ENCODE measurements around the gene MFAP1.
"Not testable (repeated sequence)": the region's sequence is repeated elsewhere in the genome, so short reads cannot be mapped to it uniquely, and the experiment has no call there.

Gene MFAP1

GRCh38 chr15:43815064-43815463, 9.4 kb downstream of the MFAP1 start:
- DNase-seq (ENCODE audit: low read depth), result not testable (repeated sequence)

DNA sequence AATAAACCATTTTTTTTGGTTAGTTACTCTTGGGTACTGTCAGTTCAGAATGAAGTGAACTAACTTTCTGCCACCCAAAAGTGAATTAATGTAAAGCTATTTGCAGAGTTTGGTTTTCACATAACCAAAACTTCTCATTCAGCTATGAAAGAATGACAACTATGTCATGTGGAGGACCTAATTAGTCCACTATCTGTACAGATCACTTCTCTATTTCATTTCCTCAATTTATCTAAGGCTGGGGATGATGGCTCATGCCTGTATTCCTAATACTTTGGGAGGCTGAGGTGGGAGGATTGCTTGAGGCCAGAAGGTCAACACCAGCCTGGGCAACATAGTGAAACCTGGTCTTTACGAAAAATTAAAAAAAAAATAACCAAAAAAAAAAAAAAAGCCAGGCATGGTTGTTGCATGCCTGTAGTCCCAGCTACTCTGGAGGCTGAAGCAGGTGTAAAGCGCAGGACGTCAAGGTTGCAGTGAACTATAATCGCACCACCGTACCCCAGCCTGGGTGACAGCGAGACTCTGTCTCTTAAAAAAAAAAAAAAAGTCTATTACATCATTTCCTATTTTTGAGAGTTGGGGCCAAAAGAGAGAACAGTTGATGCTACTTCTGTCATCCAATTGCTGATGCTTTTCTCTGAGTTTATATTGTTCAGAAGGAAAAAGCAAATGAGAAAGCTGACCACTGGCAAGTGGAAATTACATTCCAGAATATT, 15.4 kb downstream of the MFAP1 start:
- no peak for DNase-seq (ENCODE audit: low read depth)

- no peak for DNase-seq (ENCODE audit: low read depth)
Measured at GRCh38 chr15:43808435-43808950, 16.0 kb downstream of the MFAP1 start.

- DNase-seq (ENCODE audit: low read depth), result not testable (repeated sequence)
Measured at GRCh38 chr15:43802676-43803075, 21.8 kb downstream of the MFAP1 start.

DNA sequence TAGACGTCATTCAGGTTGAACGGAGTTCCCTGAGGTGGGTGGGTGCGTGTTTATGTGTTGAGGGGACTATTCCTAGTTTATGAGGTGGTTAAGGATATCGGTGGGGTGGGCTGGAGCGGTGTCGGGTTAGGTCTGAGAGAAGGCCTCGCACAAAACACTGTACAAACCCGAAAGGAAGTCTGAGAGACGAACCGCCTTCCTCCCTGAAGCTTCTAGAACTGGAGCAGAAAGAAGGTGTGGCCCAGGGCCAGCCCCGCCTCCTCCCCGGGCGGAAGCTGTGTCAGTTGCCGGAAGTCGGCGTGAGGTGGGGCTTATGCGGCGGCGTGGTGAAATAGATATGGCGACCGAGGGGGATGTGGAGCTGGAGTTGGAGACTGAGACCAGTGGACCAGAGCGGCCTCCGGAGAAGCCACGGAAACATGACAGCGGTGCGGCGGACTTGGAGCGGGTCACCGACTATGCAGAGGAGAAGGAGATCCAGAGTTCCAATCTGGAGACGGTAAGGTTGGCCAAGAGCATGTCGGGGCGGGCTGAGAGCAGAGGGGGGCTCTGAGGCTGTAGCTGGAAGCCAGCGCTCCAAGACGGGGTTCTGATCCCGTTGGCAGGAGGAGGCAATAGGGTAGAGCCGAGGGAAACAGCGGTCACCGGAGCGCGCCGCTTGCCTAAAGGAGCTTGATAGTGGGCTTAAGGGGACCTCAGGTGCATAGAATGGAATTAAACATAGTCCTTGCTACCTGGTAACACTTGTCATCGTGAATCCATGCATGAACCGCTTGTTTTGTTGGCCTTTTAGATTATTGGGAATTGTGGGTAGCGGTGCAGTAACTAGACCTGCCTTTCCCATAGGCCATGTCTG, 24.0 kb downstream of the MFAP1 start, which contains the start of gene HYPK:
HYPK (plus strand) TSS at position 314 of the 856 bp plus-strand sequence; CDS start at position 338, 24 bp downstream.
- DNase-seq (ENCODE audit: low read depth), result peak; percentile 89

- DNase-seq (ENCODE audit: low read depth), result no peak
Measured at GRCh38 chr15:43799945-43800285, 24.6 kb downstream of the MFAP1 start, which contains the start of gene SERINC4. Gene SERINC4 (minus strand): TSS chr15:43800220. CDS start chr15:43799986, 234 bp downstream.

GRCh38 chr15:43799209-43799944, 25.1 kb downstream of the MFAP1 start:
- no peak for DNase-seq (ENCODE audit: low read depth)

DNA sequence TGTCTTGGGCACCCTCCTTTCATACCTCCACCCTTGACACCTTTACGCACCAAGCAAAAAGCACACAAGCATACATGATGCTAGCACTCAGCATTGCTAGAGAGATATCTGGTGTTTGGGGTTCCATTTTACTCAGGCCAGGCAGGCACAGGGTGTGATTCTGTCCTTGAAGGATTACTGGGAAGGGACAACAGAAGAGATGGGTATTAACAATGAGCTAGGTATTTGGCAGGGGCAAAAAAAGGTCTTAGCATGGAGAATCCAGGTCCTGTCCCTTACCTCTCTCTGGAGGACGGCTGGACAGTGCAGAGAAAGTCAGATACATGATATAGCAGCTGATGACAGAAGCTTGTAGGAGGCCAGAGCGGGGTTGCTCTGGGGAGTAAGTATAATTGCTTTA, 27.9 kb downstream of the MFAP1 start:
- DNase-seq (ENCODE audit: low read depth), result no peak

- DNase-seq (ENCODE audit: low read depth), result no peak
Measured at GRCh38 chr15:43795997-43796396, 28.5 kb downstream of the MFAP1 start.

DNA sequence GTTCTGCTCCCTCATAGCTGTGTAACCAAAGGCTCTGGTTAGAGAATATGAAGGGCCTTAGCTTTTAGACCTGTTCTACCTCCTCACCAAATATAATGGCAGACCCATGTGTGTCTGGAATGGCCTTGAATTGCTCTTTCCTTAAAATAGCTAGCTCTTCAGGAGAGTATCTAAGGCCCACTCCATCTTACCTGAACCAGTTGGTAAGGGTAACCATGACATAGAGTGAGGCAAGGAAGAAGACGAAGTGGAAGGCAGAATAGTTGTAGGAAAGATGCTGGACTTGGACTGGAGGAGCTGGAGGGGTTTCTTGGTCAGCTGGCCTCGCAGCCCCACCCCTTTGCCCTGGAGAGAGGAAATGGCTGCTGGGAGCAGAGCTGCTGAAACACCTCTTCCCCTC, 29.3 kb downstream of the MFAP1 start:
- no peak for DNase-seq (ENCODE audit: low read depth)

DNA sequence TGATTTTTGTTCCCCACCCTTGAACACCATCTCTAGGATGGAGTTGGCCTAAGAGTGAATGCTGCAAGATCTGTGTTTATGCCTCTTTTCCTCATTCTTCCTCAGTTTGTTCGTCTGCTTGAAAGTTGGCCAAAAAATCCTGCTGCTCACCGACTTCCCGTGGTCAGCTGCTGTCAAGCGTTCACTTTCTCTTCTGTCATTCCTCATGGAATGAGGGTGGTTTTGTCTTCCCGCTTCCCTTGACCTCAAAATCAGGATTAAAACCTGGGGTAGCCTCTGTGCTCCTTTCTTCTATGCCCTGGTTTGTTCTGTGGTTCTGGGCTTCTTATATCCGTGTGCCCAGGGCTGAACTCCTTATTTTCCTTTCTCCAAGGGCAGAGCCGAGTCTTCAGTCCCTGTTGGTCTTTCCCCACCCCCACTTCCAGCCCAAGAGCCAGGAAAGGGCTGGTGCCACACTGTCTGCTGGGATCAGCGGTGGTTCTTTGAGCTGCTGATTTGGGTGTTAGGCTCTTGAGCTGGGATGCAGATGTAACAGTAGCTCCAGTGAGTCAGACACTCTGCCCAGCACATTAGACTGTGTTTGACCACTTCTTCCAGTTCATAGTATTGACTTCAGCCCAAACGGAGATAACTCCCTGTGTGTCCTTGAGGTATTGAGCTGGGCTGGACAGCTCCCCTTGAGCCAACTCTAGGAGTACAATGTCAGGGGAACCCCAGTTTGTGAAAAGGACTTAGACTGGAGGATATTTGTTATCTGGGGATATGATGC, 30.0 kb downstream of the MFAP1 start:
- no peak for DNase-seq (ENCODE audit: low read depth)

- DNase-seq (ENCODE audit: low read depth), result no peak
Measured at GRCh38 chr15:43793647-43794046, 30.8 kb downstream of the MFAP1 start.

DNA sequence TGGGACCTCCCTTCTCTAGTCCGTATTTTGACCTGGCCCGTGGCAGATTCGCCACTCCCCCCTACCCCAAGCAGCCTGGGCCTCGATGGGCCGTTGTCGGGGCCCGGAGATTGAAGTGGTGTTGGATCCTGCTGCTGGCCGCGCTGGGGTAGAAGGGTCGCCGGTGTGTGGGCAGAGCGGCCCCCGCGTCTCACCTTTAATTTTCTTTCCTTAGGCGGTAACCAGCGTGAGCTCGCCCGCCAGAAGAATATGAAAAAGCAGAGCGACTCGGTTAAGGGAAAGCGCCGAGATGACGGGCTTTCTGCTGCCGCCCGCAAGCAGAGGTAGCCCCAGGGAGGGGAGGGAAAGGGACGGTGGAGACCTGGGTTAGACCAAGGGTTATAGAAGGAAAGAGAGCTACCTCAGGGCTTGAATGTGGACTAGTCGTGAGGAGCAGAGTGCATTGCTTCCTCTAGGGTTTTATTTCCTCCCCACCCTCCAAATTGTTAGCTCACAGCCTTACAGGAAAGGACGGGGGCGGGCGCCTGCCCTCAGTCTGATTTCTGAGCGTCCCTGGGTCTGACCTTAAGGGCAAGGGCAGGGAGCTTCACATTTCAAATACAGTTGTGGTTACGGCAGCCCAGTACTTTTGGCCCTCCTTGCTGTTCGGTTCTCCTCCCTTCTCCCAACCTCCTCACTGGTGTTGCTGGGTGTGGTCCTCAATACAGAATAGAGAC, 31.6 kb downstream of the MFAP1 start:
- DNase-seq (ENCODE audit: low read depth), result no peak

DNA sequence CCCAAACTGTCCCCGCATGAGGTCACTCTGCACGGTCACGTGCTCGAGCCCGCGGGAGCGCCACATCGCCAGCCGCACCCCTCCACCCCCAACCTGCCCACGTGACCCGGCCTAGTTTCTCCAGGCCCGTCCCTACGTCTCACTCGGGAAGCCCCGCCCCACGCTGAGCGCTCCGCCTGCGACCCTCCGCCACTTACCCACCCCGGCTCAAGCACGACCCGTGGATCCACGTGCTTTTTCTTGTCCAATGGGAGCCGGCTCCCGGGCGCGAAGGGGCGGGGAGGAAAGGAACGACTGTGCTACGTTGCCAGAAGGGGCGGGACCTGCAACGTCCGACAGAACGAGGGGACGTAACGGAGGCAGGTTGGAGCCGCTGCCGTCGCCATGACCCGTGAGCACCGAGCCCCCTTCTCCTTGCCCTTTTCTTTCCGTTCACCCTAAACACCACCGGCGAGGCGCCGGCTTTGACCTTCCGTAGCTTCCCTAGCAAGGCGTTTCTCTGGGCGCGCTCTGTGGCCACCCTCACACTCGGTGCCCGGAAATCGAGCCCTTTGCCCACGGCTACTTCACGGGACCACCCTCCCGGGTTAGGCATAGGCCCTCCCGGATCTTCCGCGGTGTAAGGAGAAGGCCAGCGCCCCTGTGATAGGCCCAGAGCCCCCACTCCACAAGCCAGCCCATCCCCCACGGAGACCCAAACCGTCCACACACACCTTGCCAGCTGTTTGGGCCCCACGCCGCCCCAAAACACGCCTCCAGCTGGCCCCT, 32.3 kb downstream of the MFAP1 start, which contains the start of gene SERF2:
SERF2 (plus strand) TSS at position 328 of the 768 bp plus-strand sequence; CDS start at position 385, 57 bp downstream.
- DNase-seq (ENCODE audit: low read depth), result peak; percentile 100

DNA sequence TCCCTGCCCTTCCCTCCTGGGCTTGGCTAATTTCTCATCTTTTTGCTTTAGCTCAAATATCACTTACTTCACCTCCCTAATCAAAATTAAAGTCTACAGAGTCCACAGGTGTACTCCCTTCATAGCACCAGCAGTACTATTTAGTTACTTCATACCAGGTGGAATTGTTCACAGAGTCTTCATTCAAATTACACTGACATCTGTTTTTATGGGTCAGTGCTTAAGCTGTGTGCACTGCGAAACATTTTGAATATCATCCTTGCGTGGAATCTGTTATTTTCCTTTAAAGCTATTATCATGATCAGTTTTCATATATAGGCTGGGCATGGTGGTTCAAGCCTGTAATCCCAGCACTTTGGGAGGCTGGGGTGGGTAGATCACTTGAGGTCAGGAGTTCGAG, 35.1 kb downstream of the MFAP1 start:
- no peak for DNase-seq (ENCODE audit: low read depth)

DNA sequence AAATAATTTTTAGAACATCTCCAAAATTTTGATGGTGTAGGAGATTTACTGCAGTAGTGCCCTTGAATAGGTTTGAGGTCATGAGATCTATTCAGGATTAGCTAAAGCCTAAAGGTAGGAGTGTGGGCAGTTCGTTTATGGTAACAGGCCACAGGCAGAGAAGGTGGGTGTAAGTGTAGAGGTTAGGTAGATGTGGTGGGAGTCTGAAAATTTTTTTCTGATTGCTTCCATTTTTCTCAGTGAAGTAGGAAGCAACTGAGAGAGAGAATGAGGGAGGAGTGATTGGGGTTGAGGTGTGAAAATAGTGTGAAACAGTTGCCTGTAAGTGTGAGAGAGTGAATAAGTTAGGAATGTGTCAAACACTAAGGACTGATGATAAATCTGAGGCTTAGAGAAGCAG, 45.5 kb downstream of the MFAP1 start:
- no peak for DNase-seq (ENCODE audit: low read depth)

DNA sequence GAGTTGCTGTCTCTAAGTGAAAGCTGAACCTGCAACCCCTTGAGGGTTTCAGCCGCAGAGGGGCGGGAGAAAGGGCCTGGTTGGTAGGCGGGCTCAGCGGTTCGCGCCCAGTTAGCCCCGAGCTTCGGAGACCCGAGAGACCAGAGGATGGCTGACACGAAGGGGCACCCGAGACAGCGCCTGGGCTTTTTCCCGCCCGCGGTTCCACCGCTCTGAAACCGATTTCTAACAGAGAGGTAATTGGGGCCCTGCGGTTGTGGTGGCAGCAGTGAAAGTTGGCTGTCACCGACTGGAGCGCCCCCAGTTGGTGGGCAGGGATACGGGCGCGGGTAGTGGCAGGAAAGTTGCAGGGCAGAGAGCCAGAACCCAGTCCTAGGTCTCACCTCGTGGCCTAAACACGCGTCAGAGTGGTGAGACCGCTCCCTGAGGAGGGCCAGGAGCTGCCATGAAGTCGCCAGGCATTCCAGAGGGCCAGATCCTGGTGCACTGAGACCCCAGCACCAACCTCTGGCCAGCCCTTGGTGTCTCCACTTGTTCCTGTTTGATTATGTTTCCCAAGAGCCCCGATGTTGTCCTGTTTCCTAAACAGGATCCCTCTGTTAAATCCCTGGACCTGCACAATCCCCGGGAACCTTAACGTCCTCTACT, 47.1 kb downstream of the MFAP1 start:
- peak; percentile 74 for DNase-seq (ENCODE audit: low read depth)

DNA sequence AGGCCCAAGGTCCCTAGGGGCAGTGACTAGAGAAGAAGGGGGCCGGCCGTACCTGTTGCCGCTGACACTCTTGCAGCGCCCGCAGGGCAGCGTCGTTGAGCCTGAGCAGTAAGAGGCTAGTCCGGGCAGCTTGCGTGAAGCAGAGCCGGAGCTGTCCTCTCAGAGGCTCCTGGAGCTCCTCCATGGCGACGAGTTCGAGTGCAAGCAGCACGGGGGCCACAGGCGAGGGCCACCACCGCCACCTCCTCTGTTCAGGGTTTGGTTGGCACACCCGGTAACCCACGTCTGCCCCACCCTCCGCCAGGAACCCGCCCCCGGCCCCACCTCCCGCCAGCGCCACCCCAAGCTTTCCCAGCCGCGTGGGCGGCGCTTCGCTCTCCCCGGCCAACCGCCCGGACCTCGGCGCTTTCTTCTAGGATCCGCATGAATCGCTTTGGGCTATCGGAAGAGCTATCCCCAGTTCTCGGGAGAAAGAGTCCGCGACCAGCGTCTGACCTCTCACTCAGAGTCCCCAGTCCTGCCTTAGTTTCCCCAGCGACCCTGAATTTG, 47.7 kb downstream of the MFAP1 start, which contains the start of gene ELL3:
ELL3 (minus strand) TSS at position 249 of the 549 bp plus-strand sequence; CDS start at position 184, 65 bp downstream.
- DNase-seq (ENCODE audit: low read depth), result peak; percentile 71

All from stimulated activated CD4-positive, alpha-beta T cell treated with anti-CD3 and anti-CD28 coated beads, Interleukin-2, amount 100 ng/mL, for 4 hours (primary cell).